Brain microvascular endothelial cell (primary cell): ENCODE results near the gene FBXO38.
A peak's percentile ranks its signal among the peaks of the same experiment; 100 is the strongest.

Experiments
- DNase-seq: peaks from one replicate; pipeline ENCODE4 v3.0.0-alpha.2; 2020
- H3K27ac ChIP-seq: fragments of 250-450 bp; sonication (Bioruptor Pico); 2 replicates; pipeline ENCODE4 v1.5.1; 2020; ENCODE audit warnings: mild to moderate bottlenecking, moderate library complexity
- H3K27me3 ChIP-seq: fragments of 250-450 bp; sonication (Bioruptor Pico); replicated peaks from 2 replicates; pipeline ENCODE4 v1.5.1; 2020; ENCODE audit warnings: mild to moderate bottlenecking
- H3K36me3 ChIP-seq: fragments of 250-450 bp; sonication (Bioruptor Pico); replicated peaks from 2 replicates; pipeline ENCODE4 v1.5.1; 2020; ENCODE audit warnings: mild to moderate bottlenecking
- H3K4me3 ChIP-seq: 2 replicates; pipeline ENCODE4 v1.5.1; 2011; ENCODE audit warnings: low read depth, mild to moderate bottlenecking, control low read depth, low read length, moderate library complexity
- CTCF ChIP-seq: IDR thresholded peaks from 2 replicates; pipeline ENCODE4 v1.5.1; 2011; ENCODE audit warnings: low read depth, mild to moderate bottlenecking, moderate library complexity, low read length, control low read depth, inconsistent platforms; ENCODE audit errors: missing control alignments
- in situ Hi-C: cut with HindIII; loops from 2 replicates; pipeline ENCODE4 v1.10.0; 2017; ENCODE audit warnings: low sequenced_read_pairs, low pct_ligation_motif_present

Gene FBXO38

GRCh38 chr5:148378670-148379069, 5.1 kb upstream of the FBXO38 start:
- Histone ChIP-seq H3K27me3 (no peaks in the 10 kb centered on the region), H3K36me3 (no peaks in the 10 kb centered on the region), H3K4me3 (no peak overlapping the region), H3K27ac (no peak overlapping the region)
- no peak for TF ChIP-seq CTCF
- DNase-seq: no peak
- in situ Hi-C loops: no loop called here

- H3K27me3 ChIP-seq: no peaks in the 10 kb centered on the region
- TF ChIP-seq CTCF: no peak
- DNase-seq: no peak
- H3K4me3 ChIP-seq: no peak overlapping the region
- H3K36me3 ChIP-seq: no peaks in the 10 kb centered on the region
- in situ Hi-C loops: no loop called here
- H3K27ac ChIP-seq: no peak overlapping the region
Observed at GRCh38 chr5:148379340-148379739, 4.4 kb upstream of the FBXO38 start.

GRCh38 chr5:148381906-148382305, 1.9 kb upstream of the FBXO38 start:
- in situ Hi-C loops: no loop called here
- Histone ChIP-seq H3K36me3 (no peaks in the 10 kb centered on the region), H3K27ac (no peak overlapping the region), H3K27me3 (no peaks in the 10 kb centered on the region), H3K4me3 (no peak overlapping the region)
- no peak for TF ChIP-seq CTCF
- no peak for DNase-seq

GRCh38 chr5:148382961-148383360, 797 bp upstream of the FBXO38 start:
- Histone ChIP-seq H3K36me3 (no peaks in the 10 kb centered on the region), H3K4me3 (peak overlapping the region; percentile 88), H3K27ac (no peak overlapping the region), H3K27me3 (no peaks in the 10 kb centered on the region)
- TF ChIP-seq CTCF: no peak
- DNase-seq: no peak
- in situ Hi-C loops: no loop called here

GRCh38 chr5:148384380-148384737, 601 bp downstream of the FBXO38 start:
- Histone ChIP-seq H3K4me3 (peak overlapping the region; percentile 88), H3K27ac (peak overlapping the region; percentile 80), H3K27me3 (no peaks in the 10 kb centered on the region), H3K36me3 (no peaks in the 10 kb centered on the region)
- no peak for DNase-seq
- in situ Hi-C loops: no loop called here
- TF ChIP-seq CTCF: no peak

- Histone ChIP-seq H3K4me3 (no peak overlapping the region), H3K27me3 (no peaks in the 10 kb centered on the region), H3K36me3 (no peaks in the 10 kb centered on the region), H3K27ac (no peak overlapping the region)
- no peak for DNase-seq
- no peak for TF ChIP-seq CTCF
- in situ Hi-C loops: no loop called here
Observed at GRCh38 chr5:148385094-148385493, 1.3 kb downstream of the FBXO38 start.
